MV-4-11 (cell line): ENCODE measurements around the gene ATP5MK.
A peak's percentile ranks its signal among the peaks of the same experiment; 100 is the strongest.
"Not testable (repeated sequence)": the region's sequence is repeated elsewhere in the genome, so short reads cannot be mapped to it uniquely, and the experiment has no call there.

ENCODE experiments used
- DNase-seq: peaks from one replicate; lab custom pipeline; 2025; lab: John Stamatoyannopoulos, UW

ATP5MK gene

GRCh38 chr10:103396789-103397087 lies 463 bp upstream of the ATP5MK start:
- DNase-seq, result no peak

DNA sequence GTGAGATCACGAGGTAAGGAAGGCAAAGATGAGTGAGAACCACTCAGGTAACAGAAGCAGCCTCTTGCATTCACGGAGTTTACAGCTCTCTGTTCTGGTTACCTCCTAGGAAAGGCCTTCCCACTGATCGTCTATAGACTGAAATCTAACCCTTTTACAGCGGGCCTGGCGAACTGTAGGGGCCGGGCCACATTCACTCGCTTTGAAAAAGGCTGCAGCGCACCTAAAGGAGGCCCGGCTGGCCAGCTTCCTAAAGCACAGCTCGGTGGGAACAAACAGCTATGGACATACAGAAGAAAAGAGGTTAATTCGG lies 565 bp downstream of the ATP5MK start:
- no peak for DNase-seq

DNA sequence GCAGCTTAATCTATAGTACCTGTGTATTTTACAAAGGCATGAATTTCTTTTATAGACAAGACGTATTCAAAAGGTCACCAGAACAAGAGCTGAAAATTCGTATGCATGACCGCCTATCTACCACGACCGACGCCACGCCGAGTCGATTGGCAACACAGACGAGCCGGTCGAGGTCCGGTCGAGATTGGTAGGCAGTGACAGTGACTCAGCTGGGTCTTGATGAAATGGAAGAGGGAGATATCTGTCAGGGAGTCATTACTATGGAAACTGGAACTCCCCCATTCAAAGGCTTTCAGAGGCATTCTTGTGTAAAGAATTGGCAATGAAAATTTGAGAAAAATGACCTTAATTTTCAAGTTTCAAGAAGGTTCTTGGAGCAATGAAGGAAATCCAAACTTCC lies 2.1 kb downstream of the ATP5MK start:
- DNase-seq, result peak; percentile 6

DNA sequence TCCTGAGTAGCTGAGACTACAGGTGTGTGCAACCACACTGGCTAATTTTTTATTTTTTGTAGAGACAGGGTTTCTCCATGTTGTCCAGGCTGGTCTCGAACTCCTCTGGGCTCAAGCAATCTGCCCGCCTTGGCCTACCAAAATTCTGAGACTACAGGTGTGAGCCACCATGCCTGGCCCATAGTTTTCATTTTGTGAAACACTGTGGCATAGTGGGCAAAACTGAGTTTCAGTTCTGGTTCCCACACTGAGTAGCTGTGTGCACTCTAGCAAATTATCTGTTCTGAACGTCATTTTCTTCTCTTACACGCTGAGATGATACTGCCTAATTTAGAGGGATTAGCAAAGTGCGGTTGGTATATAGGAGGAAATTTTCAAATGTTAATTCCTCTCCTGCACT lies 13.5 kb downstream of the ATP5MK start:
- DNase-seq, result peak; percentile 23

- DNase-seq, result no peak
Measured at GRCh38 chr10:103374263-103374662, 22.0 kb downstream of the ATP5MK start.

GRCh38 chr10:103373544-103373943 lies 22.7 kb downstream of the ATP5MK start:
- no peak for DNase-seq

DNA sequence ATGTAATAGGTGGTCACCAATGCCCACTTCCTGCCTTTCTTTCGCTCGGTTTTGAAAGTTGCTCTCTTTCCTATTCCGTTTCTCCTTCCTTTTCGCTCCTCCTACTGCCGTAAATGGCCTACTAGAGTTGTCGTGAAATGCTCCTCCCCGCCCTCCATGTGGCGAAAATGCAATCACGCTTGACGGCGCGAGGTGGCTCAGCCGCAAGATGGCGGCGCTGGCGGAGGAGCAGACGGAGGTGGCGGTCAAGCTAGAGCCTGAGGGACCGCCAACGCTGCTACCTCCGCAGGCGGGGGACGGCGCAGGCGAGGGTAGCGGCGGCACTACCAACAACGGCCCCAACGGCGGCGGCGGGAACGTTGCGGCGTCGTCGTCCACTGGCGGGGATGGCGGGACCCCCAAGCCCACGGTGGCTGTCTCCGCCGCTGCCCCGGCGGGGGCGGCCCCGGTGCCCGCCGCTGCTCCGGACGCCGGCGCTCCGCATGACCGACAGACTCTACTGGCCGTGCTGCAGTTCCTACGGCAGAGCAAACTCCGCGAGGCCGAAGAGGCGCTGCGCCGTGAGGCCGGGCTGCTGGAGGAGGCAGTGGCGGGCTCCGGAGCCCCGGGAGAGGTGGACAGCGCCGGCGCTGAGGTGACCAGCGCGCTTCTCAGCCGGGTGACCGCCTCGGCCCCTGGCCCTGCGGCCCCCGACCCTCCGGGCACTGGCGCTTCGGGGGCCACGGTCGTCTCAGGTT lies 28.3 kb downstream of the ATP5MK start, which contains the start of gene TAF5:
TSS of gene TAF5 (plus strand) at position 195 of the 737 bp plus-strand sequence. CDS start at position 209, 14 bp downstream.
- peak; percentile 96 for DNase-seq

GRCh38 chr10:103367379-103367781 lies 28.9 kb downstream of the ATP5MK start:
- DNase-seq, result no peak

GRCh38 chr10:103360791-103361190 lies 35.5 kb downstream of the ATP5MK start:
- not testable (repeated sequence) for DNase-seq

GRCh38 chr10:103359493-103359892 lies 36.8 kb downstream of the ATP5MK start:
- not testable (repeated sequence) for DNase-seq

- DNase-seq, result no peak
Measured at GRCh38 chr10:103355906-103356599, 40.2 kb downstream of the ATP5MK start.

- not testable (repeated sequence) for DNase-seq
Measured at GRCh38 chr10:103354567-103354966, 41.7 kb downstream of the ATP5MK start.

GRCh38 chr10:103353281-103353680 lies 43.0 kb downstream of the ATP5MK start:
- peak; percentile 17 for DNase-seq

DNA sequence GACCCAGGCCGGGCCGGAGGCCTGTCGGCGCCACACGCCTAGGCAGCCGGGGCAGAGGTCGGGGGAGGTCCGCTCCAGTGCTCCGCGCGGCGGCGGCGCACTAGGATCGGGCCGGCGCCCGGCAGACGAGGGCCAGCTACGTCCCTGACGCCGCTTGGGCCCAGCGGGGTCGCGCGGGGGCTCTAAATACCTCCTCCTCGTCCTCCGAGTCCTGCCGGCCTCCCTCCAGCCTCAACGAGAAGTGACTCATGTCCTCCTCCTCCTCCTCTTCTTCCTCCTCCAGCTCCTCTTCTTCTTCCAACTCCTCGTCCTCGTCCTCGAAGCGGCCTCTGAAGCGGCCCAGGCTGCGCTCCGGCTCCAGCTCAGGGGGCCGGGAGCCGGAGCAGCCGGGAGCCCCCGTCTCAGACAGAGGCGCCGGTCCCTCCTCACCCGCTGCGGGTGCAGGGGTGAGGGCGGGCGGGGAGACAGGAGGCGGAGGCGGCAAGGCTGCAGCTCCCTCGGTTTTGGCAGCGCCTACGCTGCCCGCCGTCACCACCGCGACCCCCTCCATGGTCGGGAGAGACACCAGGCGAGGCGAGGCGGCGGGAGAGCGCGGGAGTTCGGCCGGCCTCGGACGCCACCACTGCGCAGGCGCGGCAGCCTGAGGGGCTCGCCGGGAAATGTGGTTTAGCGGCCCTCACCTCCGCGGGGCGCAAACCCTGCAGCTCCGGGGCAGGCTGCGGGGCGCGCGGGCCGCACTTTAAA lies 45.6 kb downstream of the ATP5MK start, which contains the start of gene PCGF6:
TSS of gene PCGF6 (minus strand) at position 624 of the 744 bp plus-strand sequence. CDS start at position 550, 74 bp downstream.
- peak; percentile 66 for DNase-seq

DNA sequence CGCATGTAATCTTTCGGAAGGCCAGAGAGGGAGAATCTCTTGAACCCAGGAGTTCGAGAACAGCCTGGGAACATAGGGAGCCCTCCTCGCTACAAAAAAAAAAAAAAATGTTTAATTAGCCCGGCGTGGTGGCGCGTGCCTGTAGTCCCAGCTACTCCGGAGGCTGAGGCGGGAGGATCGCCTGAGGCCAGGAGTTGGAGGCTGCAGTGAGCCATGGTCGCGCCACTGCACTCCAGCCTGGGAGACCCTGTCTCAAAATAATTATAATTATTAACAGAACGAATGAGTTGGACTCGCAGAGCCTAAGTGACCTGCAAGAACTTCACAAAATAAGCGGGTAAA lies 46.1 kb downstream of the ATP5MK start:
- DNase-seq, result no peak
